ENCODE measurements around the gene DHCR7.

DNA sequence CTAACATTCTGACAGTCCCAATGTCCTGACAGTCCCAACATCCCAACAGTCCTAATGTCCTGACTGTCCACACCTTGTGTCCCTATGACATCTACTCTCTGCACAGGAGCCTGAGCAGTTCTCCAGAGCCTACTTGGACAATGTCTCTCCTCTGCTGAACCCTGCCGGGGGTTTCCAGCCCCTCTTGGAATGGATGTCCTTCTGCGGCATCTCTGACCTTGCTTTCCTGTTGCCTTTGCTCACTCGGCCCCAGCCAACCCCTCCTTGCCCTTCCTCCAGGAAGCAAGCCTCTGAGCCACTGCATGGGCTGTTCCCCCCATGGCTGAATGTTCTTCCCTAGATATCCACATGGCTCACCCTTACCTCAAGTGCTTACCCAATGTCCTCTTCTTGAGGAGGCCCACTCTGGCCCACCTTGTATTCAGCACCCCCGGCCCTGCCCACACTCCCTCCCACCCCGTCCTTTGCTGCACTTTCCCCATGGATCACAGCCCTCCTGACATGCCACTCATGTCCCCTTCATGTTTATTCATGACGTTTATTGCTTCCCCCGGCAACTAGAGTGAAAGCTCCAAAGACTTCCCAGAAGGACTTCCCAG, 59.5 kb downstream of the DHCR7 start:
- TF ChIP-seq, protein P1, sequence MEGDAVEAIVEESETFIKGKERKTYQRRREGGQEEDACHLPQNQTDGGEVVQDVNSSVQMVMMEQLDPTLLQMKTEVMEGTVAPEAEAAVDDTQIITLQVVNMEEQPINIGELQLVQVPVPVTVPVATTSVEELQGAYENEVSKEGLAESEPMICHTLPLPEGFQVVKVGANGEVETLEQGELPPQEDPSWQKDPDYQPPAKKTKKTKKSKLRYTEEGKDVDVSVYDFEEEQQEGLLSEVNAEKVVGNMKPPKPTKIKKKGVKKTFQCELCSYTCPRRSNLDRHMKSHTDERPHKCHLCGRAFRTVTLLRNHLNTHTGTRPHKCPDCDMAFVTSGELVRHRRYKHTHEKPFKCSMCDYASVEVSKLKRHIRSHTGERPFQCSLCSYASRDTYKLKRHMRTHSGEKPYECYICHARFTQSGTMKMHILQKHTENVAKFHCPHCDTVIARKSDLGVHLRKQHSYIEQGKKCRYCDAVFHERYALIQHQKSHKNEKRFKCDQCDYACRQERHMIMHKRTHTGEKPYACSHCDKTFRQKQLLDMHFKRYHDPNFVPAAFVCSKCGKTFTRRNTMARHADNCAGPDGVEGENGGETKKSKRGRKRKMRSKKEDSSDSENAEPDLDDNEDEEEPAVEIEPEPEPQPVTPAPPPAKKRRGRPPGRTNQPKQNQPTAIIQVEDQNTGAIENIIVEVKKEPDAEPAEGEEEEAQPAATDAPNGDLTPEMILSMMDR (IDR thresholded peaks at IDR 0.05; ENCODE audit: poor library complexity) = no peak
- TF ChIP-seq EZH2 (IDR thresholded peaks at IDR 0.05; ENCODE audit: borderline replicate concordance) (no peak), EZH2phosphoT487 (IDR thresholded peaks at IDR 0.05; ENCODE audit: low read depth, severe bottlenecking, unreplicated experiment) (no peak)

Measured in hepatocyte (in vitro differentiated cells).